Neural progenitor cell (in vitro differentiated cells): ENCODE results near the gene SINHCAF. TPM values are rescaled to one million over a fixed set of nuclear protein-coding genes. Genes with fewer than 3 reads are reported as not detected.
A peak's percentile ranks its signal among the peaks of the same experiment; 100 is the strongest.

Source experiments
- DNase-seq: peaks from one replicate; pipeline ENCODE4 v3.0.0-alpha.2; 2016; ENCODE audit warnings: low spot score
- H2AFZ ChIP-seq: fragments of 200-600 bp; sonication (generic); replicated peaks from 2 replicates; pipeline ENCODE4 v1.6.1; 2016; ENCODE audit warnings: antibody characterized with exemption
- H3F3A ChIP-seq: fragments of 200-600 bp; sonication (generic); 2 replicates; pipeline ENCODE4 v1.6.1; 2016; ENCODE audit warnings: antibody characterized with exemption, low read depth
- H3K27ac ChIP-seq: fragments of 200-600 bp; sonication (generic); 2 replicates; pipeline ENCODE4 v1.5.1; 2016; ENCODE audit warnings: mild to moderate bottlenecking
- H3K27me3 ChIP-seq: fragments of 200-600 bp; sonication (generic); 2 replicates; pipeline ENCODE4 v1.6.1; 2016; ENCODE audit warnings: mild to moderate bottlenecking, moderate library complexity
- H3K36me3 ChIP-seq: fragments of 200-600 bp; sonication (generic); 2 replicates; pipeline ENCODE4 v1.5.1; 2016
- H3K4me1 ChIP-seq: fragments of 200-600 bp; sonication (generic); 2 replicates; pipeline ENCODE4 v1.6.1; 2016; ENCODE audit warnings: mixed run types
- H3K4me2 ChIP-seq: fragments of 200-600 bp; sonication (generic); 2 replicates; pipeline ENCODE4 v1.6.1; 2016
- H3K4me3 ChIP-seq: fragments of 200-600 bp; sonication (generic); 2 replicates; pipeline ENCODE4 v1.5.1; 2016
- H3K79me2 ChIP-seq: fragments of 200-600 bp; sonication (generic); 2 replicates; pipeline ENCODE4 v1.6.1; 2016; ENCODE audit warnings: low read depth
- H3K9ac ChIP-seq: fragments of 200-600 bp; sonication (generic); 2 replicates; pipeline ENCODE4 v1.6.1; 2016
- H3K9me3 ChIP-seq: fragments of 200-600 bp; sonication (generic); 2 replicates; pipeline ENCODE4 v1.5.1; 2016; ENCODE audit warnings: low read depth
- H4K20me1 ChIP-seq: fragments of 200-600 bp; sonication (generic); 2 replicates; pipeline ENCODE4 v1.6.1; 2016; ENCODE audit warnings: low read depth
- H3K27ac Mint-ChIP-seq: 3 replicates; pipeline ENCODE4 v1.8.0; 2021; ENCODE audit warnings: mixed read lengths
- H3K27me3 Mint-ChIP-seq: 2 replicates; pipeline ENCODE4 v1.8.0; 2022; ENCODE audit warnings: low read depth, mild to moderate bottlenecking, inconsistent platforms, moderate library complexity, mixed read lengths; ENCODE audit not compliant: insufficient read depth
- H3K36me3 Mint-ChIP-seq: 3 replicates; pipeline ENCODE4 v1.8.0; 2021; ENCODE audit warnings: mixed read lengths
- H3K4me1 Mint-ChIP-seq: 3 replicates; pipeline ENCODE4 v1.8.0; 2021; ENCODE audit warnings: mixed read lengths
- H3K4me3 Mint-ChIP-seq: 3 replicates; pipeline ENCODE4 v1.8.0; 2021; ENCODE audit warnings: mild to moderate bottlenecking, moderate library complexity, mixed read lengths
- H3K9me3 Mint-ChIP-seq: 3 replicates; pipeline ENCODE4 v1.8.0; 2020; ENCODE audit warnings: mixed read lengths
- CTCF ChIP-seq: fragments of 200-600 bp; sonication (generic); IDR thresholded peaks from 2 replicates; pipeline ENCODE4 v1.5.1; 2017; ENCODE audit warnings: antibody characterized with exemption, mild to moderate bottlenecking
- EZH2 ChIP-seq: fragments of 200-600 bp; sonication (generic); IDR thresholded peaks from 2 replicates; pipeline ENCODE4 v1.6.1; 2017; ENCODE audit warnings: antibody characterized with exemption, mild to moderate bottlenecking, moderate library complexity
- EZH2phosphoT487 ChIP-seq: fragments of 200-600 bp; sonication (generic); IDR thresholded peaks from 2 replicates; pipeline ENCODE4 v1.6.1; 2017; ENCODE audit warnings: antibody characterized with exemption
- total RNA-seq: library from RNA; depleted of rRNA; stranded (reverse); fragments of >200 nt; gene quantifications from 2 replicates; pipeline ENCODE4 v1.2.3, GENCODE V29; 2015; ENCODE audit warnings: low replicate concordance

SINHCAF gene
- total RNA-seq, 1 donor from 2014 or later: 1,260 TPM

GRCh38 chr12:31315784-31316465 is 10.0 kb downstream of the SINHCAF start:
- Histone ChIP-seq H3K4me3 (no peak overlapping the region), H3K9ac (no peak overlapping the region), H2AFZ (no peak overlapping the region), H3K4me1 (peaks cover 47% of the 10 kb centered on the region), H3K79me2 (peaks cover 100% of the 10 kb centered on the region), H3K36me3 (peaks cover 13% of the 10 kb centered on the region), H4K20me1 (peaks cover 99% of the 10 kb centered on the region), H3F3A (peaks cover 30% of the 10 kb centered on the region), H3K4me2 (no peak overlapping the region), H3K27me3 (no peaks in the 10 kb centered on the region), H3K27ac (peak overlapping the region; percentile 10), H3K9me3 (no peaks in the 10 kb centered on the region)
- Mint-ChIP-seq H3K36me3 (peaks cover 49% of the 10 kb centered on the region), H3K27ac (no peak overlapping the region), H3K4me1 (peaks cover 21% of the 10 kb centered on the region), H3K9me3 (peaks cover 47% of the 10 kb centered on the region), H3K4me3 (no peak overlapping the region), H3K27me3 (peaks cover 6% of the 10 kb centered on the region)
- no peak for DNase-seq
- TF ChIP-seq EZH2 (no peak), EZH2phosphoT487 (no peak), CTCF (no peak)

- Histone ChIP-seq H3K27ac (no peak overlapping the region), H3K9ac (no peak overlapping the region), H3K9me3 (no peaks in the 10 kb centered on the region), H3K4me2 (no peak overlapping the region), H3K79me2 (peaks cover 100% of the 10 kb centered on the region), H3F3A (peaks cover 35% of the 10 kb centered on the region), H3K4me3 (no peak overlapping the region), H3K36me3 (peaks cover 13% of the 10 kb centered on the region), H3K27me3 (no peaks in the 10 kb centered on the region), H2AFZ (no peak overlapping the region), H4K20me1 (peaks cover 99% of the 10 kb centered on the region), H3K4me1 (peaks cover 44% of the 10 kb centered on the region)
- TF ChIP-seq EZH2phosphoT487 (no peak), CTCF (no peak), EZH2 (no peak)
- no peak for DNase-seq
- Mint-ChIP-seq H3K4me1 (peaks cover 17% of the 10 kb centered on the region), H3K9me3 (peaks cover 54% of the 10 kb centered on the region), H3K36me3 (peaks cover 55% of the 10 kb centered on the region), H3K27me3 (peaks cover 8% of the 10 kb centered on the region), H3K27ac (no peak overlapping the region), H3K4me3 (no peak overlapping the region)
Measured at GRCh38 chr12:31315044-31315715, 10.8 kb downstream of the SINHCAF start.

GRCh38 chr12:31312431-31312830 is 13.5 kb downstream of the SINHCAF start:
- Mint-ChIP-seq H3K27ac (no peak overlapping the region), H3K4me1 (peaks cover under 1% of the 10 kb centered on the region)
- H3K79me2 ChIP-seq: peaks cover 100% of the 10 kb centered on the region

More at GRCh38 chr12:31312431-31312830, 13.5 kb downstream of the SINHCAF start:
- peaks cover 69% of the 10 kb centered on the region for H3K36me3 Mint-ChIP-seq
- peaks cover 8% of the 10 kb centered on the region for H3K27me3 Mint-ChIP-seq
- peaks cover 77% of the 10 kb centered on the region for H3K9me3 Mint-ChIP-seq
- Histone ChIP-seq H3F3A (peaks cover 19% of the 10 kb centered on the region), H3K27ac (no peak overlapping the region), H4K20me1 (peaks cover 99% of the 10 kb centered on the region), H2AFZ (no peak overlapping the region), H3K9me3 (no peaks in the 10 kb centered on the region), H3K9ac (no peak overlapping the region), H3K4me2 (no peak overlapping the region), H3K4me3 (no peak overlapping the region), H3K4me1 (peaks cover 40% of the 10 kb centered on the region), H3K27me3 (no peaks in the 10 kb centered on the region), H3K36me3 (peaks cover 13% of the 10 kb centered on the region)
- DNase-seq: no peak
- TF ChIP-seq CTCF: no peak
- no peak for TF ChIP-seq EZH2phosphoT487
- no peak for TF ChIP-seq EZH2
- peak overlapping the region; percentile 21 for H3K4me3 Mint-ChIP-seq
